NCI-H69 (cell line): ENCODE data around the gene LIMS1.
A peak's percentile ranks its signal among the peaks of the same experiment; 100 is the strongest.
"Not testable (repeated sequence)": the region's sequence is repeated elsewhere in the genome, so short reads cannot be mapped to it uniquely, and the experiment has no call there.

Experiments used
- DNase-seq: peaks from one replicate; lab custom pipeline; 2025; lab: John Stamatoyannopoulos, UW

Gene LIMS1

GRCh38 chr2:108664089-108664488 lies 129.8 kb downstream of the LIMS1 start:
- not testable (repeated sequence) for DNase-seq

DNA sequence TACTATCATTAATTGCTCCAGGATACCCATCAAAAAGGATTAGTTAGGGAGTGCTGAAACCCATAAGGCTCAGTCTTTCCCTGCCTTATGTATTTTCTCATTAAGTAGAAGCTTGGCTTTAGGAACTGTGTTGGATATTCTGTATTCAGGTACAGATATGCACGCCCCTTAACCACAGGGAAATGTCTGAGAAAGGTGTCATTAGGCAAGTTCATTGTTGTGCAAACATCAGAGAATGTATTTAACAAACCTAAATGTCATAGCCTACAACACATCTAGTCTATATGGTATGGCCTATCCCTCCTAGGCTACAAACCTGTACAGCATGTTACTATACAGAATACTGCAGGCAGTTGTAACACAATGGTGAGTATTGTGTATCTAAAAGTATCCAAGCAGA lies 130.7 kb downstream of the LIMS1 start:
- peak; percentile 1 for DNase-seq

DNA sequence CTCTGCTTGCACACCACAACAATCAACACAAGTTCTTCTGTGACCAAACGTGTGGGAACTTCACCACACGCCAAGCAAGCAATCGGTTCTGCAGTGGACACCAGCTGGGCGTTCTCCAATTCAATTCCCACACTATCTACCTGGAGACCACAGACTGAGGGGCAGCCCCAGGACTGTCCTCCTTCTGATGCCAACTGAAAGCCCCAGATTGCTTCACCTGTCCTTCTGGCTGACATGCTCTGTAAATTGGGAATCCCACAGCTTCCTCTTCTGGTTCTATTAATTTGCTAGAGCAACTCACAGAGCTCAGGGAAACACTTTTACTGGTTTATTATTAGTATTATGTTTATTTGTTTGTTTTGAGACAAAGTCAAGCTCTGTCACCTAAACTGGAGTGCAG lies 131.7 kb downstream of the LIMS1 start:
- not testable (repeated sequence) for DNase-seq

GRCh38 chr2:108667140-108667539 lies 132.9 kb downstream of the LIMS1 start:
- not testable (repeated sequence) for DNase-seq

DNA sequence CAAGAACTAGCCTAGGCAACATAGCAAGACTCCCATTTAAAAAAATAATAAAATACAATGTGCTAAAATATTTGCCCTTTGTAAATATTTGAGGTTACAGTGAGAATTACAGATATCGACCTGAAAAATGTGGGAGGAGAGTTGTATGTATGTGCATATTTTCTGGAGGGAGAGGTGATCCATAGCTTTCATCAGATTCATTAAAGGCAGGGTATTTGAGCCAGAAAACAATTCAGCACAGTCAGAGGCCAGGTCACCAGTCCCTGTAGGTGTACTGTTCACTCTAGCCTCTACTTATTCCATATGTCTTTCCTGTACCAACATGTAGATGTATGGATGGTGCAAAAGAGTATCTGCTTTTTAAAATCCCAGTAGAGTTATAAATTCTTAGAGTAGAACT lies 136.0 kb downstream of the LIMS1 start:
- not testable (repeated sequence) for DNase-seq

- not testable (repeated sequence) for DNase-seq
These were observed 138.0 kb downstream of the LIMS1 start for GRCh38 chr2:108672200-108672805.

DNA sequence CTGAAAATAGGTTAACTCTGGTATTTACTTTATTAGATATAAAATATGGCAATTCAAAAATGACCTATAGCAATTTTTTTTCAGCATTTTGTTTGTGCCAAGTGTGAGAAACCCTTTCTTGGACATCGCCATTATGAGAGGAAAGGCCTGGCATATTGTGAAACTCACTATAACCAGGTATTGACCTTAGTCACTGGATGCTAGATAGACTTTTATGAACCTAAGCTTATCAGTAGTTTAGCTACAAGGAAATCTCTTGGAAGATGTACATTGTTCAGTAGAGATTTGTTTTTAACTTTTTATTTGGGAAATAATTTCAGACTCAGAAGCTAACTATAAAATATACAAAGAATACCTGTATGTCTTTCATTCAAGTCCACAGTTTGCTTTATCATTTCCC lies 142.3 kb downstream of the LIMS1 start:
- DNase-seq, result not testable (repeated sequence)

GRCh38 chr2:108677239-108677744 lies 143.0 kb downstream of the LIMS1 start:
- DNase-seq, result peak; percentile 22

DNA sequence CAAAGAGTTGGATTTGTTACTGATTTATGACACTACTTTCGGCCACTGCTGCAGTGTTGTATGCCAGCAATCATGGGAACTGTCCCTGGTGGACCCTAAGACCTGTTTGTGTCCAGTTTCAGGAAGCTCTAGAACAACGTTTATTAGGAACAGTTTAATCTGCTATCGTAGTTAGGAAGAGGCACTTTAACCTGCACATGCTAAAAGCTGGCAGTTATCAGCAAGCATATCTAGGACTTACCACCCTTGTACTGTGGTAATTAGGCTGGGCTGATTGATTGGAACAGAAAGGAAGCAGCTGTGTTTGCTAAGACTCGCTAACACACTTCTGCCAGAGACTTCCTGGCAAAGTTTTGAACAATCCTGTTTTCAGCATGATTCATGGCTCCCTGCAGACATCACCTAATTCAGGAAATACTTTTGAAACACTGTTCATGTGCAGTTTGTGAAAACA lies 144.0 kb downstream of the LIMS1 start:
- peak; percentile 54 for DNase-seq

GRCh38 chr2:108680805-108681204 lies 146.5 kb downstream of the LIMS1 start:
- DNase-seq, result not testable (repeated sequence)

DNA sequence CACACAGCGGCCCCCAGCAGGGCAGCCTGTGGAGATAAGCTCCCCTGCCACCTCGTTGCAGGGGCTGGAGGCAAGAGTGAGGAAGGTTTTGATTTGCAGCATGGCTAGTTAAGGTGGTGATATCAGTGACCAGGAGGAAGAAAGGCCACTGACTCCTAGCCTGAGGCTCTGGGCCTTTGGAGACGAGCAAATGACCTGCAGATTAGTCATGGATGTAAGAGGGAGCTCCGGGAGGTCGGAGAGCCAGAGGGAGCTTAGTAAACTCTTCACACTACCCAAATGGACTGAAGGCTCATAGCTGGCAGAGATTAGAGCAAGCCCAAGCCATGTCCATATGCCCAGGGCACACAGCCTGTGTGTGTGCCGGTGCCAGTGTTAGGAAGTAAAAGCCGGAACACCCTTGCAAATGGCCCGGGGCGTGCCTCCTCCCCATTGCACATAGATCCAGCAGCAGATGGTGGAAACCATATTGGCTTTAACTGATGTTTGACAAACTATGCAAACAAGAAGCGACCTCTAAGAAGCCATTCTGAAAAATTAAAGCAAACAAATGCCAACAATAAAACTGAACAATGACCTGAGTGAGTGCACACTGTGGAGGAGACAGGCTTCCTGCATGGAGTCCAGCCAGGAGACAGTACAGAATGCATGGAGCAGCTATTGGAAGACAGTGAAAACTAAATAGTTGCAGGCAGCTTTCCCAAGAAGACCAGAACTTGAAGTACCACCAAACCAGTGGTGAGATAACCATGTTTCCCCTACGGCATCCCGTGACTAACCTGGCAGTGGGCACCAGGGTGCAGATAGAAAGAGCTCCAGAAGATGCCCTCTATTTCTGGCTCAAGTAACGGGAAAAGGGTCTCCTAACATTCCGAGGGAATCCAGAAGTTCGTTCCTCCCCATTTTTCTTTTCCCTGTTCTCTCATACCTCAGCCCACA lies 154.8 kb downstream of the LIMS1 start:
- peak; percentile 84 for DNase-seq

DNA sequence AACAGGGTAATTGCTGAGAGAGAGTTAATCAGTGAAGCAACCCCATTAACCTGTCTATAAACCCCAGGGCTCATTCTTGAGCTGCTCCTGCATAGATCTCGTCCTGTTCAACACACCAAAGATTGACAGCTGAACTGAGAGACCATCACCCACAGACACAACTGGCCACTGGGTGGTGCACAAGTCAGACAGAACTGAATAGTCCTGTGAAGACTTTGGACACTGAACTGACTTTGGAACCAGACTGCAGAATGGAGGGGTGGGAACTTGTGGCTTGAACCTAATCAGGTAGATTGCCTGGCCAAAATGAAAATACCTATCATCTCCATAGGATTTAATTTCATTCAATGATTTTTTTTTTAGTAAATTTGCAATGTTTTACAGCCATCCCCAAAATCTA lies 155.7 kb downstream of the LIMS1 start:
- DNase-seq, result not testable (repeated sequence)

GRCh38 chr2:108691447-108691846 lies 157.2 kb downstream of the LIMS1 start:
- no peak for DNase-seq

DNA sequence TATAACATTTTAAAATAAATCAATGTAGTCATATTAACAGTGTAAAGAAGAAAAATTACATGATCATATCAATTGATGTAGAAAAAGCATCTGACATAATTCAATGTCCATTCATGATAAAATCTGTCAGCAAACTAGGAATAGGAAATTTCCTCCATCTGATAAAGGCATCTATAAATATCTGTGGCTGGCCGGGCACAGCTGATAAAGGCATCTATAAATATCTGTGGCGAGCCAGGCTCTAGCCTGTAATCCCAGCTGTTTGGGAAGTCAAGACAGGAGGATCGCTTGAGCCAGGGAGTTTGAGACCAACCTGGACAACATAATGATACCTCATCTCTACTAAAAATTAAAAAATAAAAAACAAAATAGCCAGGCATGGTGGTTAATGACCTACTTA lies 166.9 kb downstream of the LIMS1 start:
- no peak for DNase-seq

DNA sequence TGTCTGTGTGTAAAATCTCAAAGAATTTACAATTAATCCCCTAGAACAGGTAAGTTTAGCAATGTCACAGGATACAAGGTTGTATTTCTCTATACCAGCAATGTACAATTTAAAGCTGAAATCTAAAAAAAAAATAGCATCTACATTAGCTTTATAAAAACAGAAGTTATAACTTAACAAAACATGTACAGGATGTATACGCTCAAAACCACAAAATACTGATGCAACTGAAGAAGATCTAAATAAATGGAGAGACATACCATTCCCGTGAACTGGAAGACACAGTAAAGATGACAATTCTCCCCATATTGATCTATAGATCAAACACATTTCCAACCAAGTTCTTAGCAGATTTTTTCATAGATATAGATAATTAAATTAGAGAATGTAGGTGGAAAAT lies 167.5 kb downstream of the LIMS1 start:
- no peak for DNase-seq

- DNase-seq, result no peak
These were observed 170.6 kb downstream of the LIMS1 start for GRCh38 chr2:108704871-108705270.

GRCh38 chr2:108707300-108707699 lies 173.0 kb downstream of the LIMS1 start:
- no peak for DNase-seq

DNA sequence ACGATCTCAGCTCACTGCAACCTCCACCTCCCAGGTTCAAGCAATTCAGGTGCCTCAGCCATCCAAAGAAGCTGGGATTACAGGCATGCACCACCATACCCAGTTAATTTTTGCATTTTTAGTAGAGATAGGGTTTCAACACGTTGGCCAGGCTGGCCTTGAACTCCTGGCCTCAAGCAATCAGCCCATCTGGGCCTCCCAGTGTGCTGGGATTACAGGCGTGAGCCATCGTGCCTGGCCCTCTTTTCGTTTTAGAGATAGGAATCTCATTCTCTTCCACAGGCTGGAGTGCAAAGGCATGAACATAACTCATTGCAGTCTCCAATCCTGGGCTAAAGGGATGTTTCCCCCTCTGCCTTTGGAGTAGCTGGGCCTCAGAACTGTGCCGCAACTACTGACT lies 182.7 kb downstream of the LIMS1 start:
- not testable (repeated sequence) for DNase-seq

DNA sequence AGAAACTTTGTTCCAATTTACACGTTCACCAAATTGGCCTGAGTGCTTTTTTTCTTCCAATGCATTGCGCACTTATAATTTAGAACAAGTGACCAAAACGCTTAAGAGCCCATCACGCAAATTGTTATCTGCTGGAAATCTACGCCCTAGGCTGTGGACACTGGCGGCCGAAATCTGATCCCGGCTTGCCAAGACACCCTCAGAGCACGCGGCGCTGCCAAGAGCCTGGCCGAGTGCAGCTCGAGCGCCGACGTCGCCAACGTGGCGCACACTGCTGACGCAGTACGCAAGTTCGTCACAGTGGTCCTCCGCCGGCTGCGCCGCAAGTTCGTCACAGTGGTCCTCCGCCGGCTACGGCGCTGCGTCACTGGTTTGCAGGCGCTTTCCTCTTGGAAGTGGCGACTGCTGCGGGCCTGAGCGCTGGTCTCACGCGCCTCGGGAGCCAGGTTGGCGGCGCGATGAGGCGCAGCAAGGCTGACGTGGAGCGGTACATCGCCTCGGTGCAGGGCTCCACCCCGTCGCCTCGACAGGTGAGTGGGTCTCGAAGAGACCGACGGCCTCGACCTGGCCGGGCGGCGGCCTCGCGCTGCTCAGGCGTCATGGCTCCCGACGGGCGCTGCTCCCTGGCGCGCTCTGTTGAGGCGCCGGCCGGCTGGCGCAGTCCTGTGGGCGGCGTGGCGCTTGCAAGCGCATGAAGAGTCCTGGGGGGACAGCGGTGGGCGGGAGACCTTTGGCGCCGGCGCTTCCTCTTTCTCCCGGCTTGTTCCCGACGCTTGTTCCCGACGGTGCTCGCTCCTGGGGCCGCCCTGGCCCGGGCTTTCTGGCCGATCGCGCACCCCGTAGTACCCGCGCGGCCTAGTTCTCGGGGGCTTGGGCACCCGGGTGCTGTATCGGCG lies 185.1 kb downstream of the LIMS1 start, which contains the start of gene RANBP2:
RANBP2 (plus strand) TSS at position 334 of the 896 bp plus-strand sequence; CDS start at position 459, 125 bp downstream.
- peak; percentile 95 for DNase-seq

- DNase-seq, result not testable (repeated sequence)
These were observed 191.8 kb downstream of the LIMS1 start for GRCh38 chr2:108726048-108726447.

DNA sequence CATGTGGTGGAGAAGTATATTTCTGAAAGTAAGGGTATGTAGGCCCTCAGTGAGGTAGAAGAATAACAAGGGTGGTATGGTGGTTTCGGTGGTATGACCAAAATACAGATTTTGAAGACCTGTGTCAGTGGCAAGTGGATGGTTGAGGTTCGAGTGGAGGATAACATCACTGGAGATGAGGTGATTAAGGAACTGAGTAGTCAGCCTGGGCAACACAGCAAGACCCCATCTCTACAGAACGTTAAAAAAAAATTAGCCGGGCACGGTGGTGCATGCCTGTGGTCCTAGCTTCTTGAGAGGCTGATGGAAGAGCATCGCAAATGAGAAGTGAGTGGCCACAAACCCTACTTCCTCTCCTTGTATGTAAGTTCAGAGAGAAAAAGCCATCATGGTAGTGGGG lies 200.4 kb downstream of the LIMS1 start:
- not testable (repeated sequence) for DNase-seq
